GM23248 (cell line): ENCODE data around the gene HSD3B1.
"Not testable (repeated sequence)": the region's sequence is repeated elsewhere in the genome, so short reads cannot be mapped to it uniquely, and the experiment has no call there.

Source experiments
- EZH2 ChIP-seq: fragments of 200-600 bp; sonication (generic); IDR thresholded peaks from 2 replicates; pipeline ENCODE4 v1.6.1; 2018; ENCODE audit warnings: antibody characterized with exemption, mild to moderate bottlenecking; ENCODE audit not compliant: insufficient read depth, poor library complexity, severe bottlenecking
- EZH2phosphoT487 ChIP-seq: fragments of 200-600 bp; sonication (generic); IDR thresholded peaks from 2 replicates; pipeline ENCODE4 v1.6.1; 2018; ENCODE audit warnings: antibody characterized with exemption, moderate library complexity, mild to moderate bottlenecking, low read depth; ENCODE audit not compliant: insufficient read depth

DNA sequence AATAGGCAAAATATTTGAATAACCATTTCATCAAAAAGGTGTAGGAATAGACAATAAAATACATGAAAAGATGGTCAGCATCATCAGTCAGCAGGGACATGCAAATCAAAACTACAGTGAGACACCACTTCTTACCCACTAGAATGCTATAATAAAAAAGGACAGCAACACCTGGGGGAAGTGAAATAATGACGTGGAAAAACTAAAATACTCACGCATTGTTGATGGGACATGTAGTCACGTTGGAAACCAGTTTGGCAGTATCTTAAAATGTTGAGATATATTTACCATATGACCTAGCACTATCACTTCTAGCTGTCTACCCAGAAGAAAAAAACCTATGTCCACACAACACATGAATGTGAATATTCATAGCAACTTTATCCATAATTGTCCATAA lies 53.4 kb downstream of the HSD3B1 start:
- not testable (repeated sequence) for TF ChIP-seq EZH2, EZH2phosphoT487
